ENCODE results near the gene MUC5AC.
"Not testable (repeated sequence)": the region's sequence is repeated elsewhere in the genome, so short reads cannot be mapped to it uniquely, and the experiment has no call there.

MUC5AC gene

DNA sequence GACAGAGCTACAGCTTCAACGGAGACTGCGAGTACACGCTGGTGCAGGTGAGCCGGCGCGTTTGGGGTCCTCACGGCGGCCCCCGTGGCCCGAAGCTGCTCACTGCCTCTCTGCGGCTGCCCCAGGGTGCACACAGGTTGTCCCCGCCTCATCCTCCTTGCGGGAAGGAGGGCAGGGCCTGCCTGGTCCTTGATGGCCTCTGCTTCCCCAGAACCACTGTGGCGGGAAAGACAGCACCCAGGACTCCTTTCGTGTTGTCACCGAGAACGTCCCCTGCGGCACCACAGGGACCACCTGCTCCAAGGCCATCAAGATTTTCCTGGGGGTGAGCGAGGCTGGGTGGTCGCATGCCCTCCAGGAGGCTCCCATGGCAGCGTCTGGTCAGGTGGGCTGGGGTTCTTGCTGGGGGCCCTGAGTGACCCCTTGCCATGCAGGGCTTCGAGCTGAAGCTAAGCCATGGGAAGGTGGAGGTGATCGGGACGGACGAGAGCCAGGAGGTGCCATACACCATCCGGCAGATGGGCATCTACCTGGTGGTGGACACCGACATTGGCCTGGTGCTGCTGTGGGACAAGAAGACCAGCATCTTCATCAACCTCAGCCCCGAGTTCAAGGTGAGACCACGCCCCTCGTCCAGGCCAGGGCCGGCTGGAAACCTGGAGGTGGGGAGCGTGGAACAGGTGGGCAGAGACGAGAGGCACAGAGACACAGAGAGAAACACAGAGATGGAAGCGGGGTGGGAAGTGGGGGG, 19.4 kb downstream of the MUC5AC start:
- DNase-seq (ENCODE audit: low spot score), result no peak

DNA sequence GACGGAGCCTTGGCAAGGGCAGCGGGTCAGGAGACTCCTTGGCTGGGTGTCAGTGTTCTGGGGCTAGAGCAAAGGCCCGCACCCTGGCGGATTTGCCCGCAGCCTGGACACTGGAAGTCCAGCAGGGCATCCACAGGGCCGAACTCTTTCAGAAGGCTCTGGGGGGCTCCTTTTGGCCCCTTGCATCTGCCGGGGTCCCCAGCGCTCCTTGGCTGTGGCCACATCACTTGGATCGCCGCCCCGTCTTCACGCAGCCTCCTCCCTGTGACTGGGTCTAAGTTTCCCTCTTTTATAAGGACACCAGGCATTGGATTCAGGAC, 20.0 kb downstream of the MUC5AC start:
- no peak for DNase-seq (ENCODE audit: low spot score)

DNA sequence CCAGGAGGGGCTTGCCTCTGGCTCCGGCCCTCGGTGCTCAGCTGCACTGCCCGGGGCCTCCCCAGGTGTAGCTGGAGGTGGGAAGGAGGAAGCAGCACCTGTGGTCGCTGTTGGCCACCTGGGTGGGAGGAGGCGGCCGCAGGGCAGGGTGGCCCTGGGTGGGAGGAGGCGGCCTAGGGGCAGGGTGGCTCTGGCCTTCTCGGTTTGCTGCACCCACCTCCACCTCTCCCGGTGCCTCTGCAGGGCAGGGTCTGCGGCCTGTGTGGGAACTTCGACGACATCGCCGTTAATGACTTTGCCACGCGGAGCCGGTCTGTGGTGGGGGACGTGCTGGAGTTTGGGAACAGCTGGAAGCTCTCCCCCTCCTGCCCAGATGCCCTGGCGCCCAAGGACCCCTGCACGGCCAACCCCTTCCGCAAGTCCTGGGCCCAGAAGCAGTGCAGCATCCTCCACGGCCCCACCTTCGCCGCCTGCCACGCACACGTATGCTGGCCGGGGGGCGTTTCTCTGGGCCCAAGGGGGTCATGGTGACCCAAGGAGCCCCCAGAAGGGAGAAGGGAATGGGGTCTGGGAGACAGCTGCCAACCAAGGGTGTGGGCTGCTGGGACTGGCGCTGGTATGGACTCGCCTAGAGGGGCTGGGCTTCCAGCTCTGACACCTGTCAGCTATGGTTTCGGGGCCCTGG, 20.6 kb downstream of the MUC5AC start:
- DNase-seq (ENCODE audit: low spot score), result no peak

DNA sequence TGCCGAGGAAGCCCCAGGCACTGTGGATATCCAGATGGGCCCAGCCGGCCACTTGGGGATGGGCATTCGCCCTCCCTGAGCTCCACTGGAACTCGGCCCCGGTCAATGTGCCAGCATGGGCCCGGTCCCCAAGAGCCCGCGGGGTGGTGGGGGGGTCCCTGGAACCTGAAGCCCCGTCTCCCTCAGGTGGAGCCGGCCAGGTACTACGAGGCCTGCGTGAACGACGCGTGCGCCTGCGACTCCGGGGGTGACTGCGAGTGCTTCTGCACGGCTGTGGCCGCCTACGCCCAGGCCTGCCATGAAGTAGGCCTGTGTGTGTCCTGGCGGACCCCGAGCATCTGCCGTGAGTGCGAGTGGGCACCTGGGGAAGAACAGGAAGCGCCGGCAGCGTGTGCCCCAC, 21.2 kb downstream of the MUC5AC start:
- no peak for DNase-seq (ENCODE audit: low spot score)

GRCh38 chr11:1179641-1180040, 21.9 kb downstream of the MUC5AC start:
- no peak for DNase-seq (ENCODE audit: low spot score)

GRCh38 chr11:1180171-1180570, 22.4 kb downstream of the MUC5AC start:
- DNase-seq (ENCODE audit: low spot score), result no peak

DNA sequence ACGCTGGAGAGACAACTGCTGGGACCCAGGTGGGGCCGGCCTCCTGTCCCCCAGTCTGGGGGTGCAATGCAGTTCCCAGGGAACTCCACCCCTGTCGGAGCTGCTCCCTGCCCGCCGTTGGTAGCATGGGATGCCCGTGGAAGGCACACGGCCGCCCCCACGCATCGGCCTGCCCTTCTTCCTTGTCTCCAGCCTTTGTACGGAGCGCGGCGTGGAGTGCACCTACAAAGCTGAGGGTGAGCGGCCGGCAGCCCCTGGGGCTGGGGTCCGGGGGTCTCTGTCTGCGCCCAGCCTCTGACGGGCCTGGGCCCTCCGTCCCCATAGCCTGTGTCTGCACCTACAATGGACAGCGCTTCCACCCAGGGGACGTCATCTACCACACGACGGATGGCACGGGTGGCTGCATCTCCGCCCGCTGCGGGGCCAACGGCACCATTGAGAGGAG, 23.2 kb downstream of the MUC5AC start:
- DNase-seq (ENCODE audit: low spot score), result no peak

GRCh38 chr11:1181420-1181819, 23.7 kb downstream of the MUC5AC start:
- no peak for DNase-seq (ENCODE audit: low spot score)

DNA sequence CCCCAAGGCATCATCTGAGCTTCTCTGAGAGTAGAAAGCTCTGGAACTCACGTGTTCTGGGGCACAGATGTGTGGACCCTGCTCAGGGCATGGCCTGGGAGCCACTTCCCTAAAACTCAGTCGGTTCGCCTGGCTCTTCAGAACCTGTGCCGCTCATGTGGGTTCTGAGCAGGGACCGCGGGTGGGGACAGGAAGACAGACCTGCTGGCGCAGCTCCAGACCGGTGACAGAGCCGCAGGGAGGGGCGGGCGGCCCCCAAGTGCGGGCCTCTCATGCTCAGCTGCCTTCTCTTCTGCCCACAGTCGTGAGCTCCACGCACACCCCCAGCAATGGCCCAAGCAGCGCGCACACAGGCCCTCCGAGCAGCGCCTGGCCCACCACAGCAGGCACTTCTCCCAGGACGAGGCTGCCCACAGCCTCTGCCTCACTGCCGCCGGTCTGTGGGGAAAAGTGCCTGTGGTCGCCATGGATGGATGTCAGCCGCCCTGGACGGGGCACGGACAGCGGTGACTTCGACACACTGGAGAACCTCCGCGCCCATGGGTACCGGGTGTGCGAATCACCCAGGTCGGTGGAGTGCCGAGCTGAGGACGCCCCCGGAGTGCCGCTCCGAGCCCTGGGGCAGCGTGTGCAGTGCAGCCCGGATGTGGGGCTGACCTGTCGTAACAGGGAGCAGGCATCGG, 24.2 kb downstream of the MUC5AC start:
- no peak for DNase-seq (ENCODE audit: low spot score)

- DNase-seq (ENCODE audit: low spot score), result not testable (repeated sequence)
Observed at GRCh38 chr11:1184139-1184538, 26.4 kb downstream of the MUC5AC start.

- not testable (repeated sequence) for DNase-seq (ENCODE audit: low spot score)
Observed at GRCh38 chr11:1188451-1189130, 30.8 kb downstream of the MUC5AC start.

DNA sequence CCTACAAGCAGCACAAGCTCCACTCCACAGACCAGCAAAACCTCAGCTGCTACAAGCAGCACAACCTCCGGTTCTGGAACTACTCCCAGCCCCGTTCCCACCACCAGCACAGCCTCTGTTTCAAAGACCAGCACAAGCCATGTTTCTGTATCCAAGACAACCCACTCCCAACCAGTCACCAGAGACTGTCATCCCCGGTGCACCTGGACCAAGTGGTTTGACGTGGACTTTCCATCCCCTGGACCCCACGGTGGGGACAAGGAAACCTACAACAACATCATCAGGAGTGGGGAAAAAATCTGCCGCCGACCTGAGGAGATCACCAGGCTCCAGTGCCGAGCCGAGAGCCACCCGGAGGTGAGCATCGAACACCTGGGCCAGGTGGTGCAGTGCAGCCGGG, 32.1 kb downstream of the MUC5AC start:
- not testable (repeated sequence) for DNase-seq (ENCODE audit: low spot score)

DNA sequence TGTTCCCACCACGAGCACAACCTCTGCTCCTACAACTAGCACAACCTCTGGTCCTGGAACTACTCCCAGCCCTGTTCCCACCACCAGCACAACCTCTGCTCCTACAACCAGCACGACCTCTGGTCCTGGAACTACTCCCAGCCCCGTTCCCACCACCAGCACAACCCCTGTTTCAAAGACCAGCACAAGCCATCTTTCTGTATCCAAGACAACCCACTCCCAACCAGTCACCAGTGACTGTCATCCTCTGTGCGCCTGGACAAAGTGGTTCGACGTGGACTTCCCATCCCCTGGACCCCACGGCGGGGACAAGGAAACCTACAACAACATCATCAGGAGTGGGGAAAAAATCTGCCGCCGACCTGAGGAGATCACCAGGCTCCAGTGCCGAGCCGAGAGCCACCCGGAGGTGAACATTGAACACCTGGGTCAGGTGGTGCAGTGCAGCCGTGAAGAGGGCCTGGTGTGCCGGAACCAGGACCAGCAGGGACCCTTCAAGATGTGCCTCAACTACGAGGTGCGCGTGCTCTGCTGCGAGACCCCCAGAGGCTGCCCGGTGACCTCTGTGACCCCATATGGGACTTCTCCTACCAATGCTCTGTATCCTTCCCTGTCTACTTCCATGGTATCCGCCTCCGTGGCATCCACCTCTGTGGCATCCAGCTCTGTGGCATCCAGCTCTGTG, 34.2 kb downstream of the MUC5AC start:
- not testable (repeated sequence) for DNase-seq (ENCODE audit: low spot score)

- peak; percentile 14 for DNase-seq (ENCODE audit: low spot score)
Observed at GRCh38 chr11:1192741-1193325, 35.1 kb downstream of the MUC5AC start.

- DNase-seq (ENCODE audit: low spot score), result peak; percentile 58
Observed at GRCh38 chr11:1193326-1194230, 35.8 kb downstream of the MUC5AC start.

DNA sequence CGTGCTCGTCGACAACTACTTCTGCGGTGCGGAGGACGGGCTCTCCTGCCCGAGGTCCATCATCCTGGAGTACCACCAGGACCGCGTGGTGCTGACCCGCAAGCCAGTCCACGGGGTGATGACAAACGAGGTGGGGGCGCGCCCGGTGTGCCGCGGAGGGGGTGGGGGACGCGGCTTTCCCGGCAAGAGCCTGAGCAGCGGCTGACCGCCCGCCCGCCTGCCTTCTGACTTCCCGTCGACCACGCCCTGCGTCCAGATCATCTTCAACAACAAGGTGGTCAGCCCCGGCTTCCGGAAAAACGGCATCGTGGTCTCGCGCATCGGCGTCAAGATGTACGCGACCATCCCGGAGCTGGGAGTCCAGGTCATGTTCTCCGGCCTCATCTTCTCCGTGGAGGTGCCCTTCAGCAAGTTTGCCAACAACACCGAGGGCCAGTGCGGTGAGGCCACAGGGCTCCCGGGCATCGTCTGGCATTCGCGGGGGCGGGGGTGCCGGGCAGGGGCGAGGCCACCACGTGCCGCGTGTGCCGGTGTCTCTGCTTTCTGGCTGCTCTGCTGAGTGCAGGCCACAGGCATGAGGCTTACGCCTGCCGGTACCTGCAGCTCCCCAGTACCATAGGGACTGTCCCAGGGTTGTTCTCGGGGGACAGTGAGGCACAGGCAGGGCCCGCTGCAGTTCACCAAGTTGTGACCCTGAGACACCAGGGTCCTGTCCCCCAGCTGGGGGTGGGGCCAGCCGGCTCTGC, 36.7 kb downstream of the MUC5AC start:
- DNase-seq (ENCODE audit: low spot score), result peak; percentile 59

DNA sequence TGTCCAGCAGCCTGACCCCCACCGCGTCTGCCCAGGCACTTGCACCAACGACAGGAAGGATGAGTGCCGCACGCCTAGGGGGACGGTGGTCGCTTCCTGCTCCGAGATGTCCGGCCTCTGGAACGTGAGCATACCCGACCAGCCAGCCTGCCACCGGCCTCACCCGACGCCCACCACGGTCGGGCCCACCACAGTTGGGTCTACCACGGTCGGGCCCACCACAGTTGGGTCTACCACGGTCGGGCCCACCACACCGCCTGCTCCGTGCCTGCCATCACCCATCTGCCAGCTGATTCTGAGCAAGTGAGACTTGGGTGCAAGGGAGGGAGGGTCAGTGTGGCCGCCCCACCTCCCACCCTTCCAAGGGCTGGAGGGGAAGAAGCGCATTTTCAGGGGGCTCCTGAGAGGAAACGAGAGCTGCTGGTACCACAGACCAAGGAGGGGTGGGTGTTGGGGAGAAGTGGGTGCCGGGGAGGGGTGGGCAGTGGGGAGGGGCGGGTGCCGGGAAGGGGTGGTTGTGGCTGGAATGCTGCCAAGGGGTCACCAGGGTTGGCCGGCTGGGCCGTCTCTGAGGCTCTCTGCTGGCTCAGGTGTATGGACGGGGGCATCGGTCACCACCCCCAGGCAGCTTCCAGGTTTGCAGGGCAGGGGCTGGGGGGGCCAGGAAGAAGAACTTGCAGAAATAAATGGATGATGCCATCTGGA, 37.4 kb downstream of the MUC5AC start:
- DNase-seq (ENCODE audit: low spot score), result peak; percentile 53

GRCh38 chr11:1195682-1196515, 38.1 kb downstream of the MUC5AC start:
- DNase-seq (ENCODE audit: low spot score), result peak; percentile 63

Data from left forelimb (tissue), 1 donor.